ENCODE data around the gene SPATA32.

The SPATA32 gene

DNA sequence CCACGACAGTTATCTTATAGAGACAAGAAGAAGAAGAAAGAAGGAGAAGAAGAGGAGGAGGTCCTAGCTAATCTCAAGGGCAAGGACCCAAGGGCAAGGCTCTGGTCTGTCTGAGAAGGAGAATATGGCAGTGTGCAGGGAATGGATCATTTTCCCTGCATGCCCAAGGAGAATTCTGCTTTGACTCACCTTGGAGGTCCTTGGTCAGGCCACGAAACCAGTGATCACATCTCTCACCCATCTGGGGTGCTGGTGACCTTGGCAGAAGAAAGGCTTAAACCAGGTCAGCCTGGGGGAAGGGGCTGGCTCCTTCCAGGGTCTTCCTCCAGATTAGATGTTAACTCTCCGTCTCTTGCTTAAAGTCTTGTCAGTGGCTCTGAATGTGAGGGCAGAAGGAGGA is 41.8 kb downstream of the SPATA32 start:
- in situ Hi-C loops (cut with MboI; ENCODE audit: low sequenced_read_pairs) = no loop called here

DNA sequence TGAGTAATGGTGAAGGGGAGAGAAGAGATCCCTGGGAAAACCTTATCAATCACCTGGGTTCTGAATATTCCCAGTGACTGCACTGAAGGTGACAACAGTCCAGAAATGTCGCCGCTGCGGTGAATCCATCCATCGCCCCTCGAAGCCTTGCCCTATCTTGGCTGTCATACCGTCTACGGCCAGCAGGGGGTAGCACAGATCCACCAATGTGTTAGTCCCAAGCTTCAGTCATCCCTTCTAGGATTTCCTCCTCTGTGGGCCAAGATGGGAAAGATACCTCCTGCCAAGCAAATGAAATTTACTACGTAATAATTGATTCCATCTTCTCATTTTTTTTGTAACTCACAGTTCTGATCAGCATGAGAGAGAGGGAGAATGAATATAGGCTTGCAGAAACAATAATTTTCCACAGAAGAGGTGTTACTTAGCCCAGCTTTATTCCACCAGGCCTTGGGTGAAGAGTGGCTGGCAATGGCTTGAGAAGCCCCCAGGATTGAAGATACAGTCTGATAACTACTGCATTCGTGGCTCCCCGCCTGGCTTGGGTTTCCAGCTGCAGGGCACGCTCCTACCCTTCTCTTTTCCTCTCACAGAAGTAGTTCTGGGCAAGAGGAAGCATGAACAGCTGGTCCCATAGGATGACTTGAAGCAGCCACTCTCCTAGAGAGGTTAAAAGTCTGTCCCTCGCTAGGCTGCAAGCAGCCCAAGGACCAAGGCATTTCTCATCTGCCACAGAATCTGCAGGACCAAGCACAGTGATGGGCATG is 42.8 kb downstream of the SPATA32 start:
- in situ Hi-C loops (cut with MboI; ENCODE audit: low sequenced_read_pairs) = loop anchor here (5.0 kb wide), 1 partner anchor 173 kb away; no protein-coding TSS in a partner anchor

Measured in HL-60/S4 (cell line).